Stimulated activated CD4-positive, alpha-beta T cell treated with anti-CD3 and anti-CD28 coated beads, Interleukin-2, amount 100 ng/mL, for 4 hours (primary cell): Measurements from ENCODE around the gene HEMGN.

Experiments
- DNase-seq: peaks from one replicate; pipeline ENCODE4 v3.0.0-alpha.2; 2020; ENCODE audit warnings: low read depth

HEMGN gene

GRCh38 chr9:97928986-97929604 lies 8.9 kb downstream of the HEMGN start:
- DNase-seq: no peak

GRCh38 chr9:97925497-97926334 lies 12.3 kb downstream of the HEMGN start:
- no peak for DNase-seq

GRCh38 chr9:97924386-97924785 lies 13.6 kb downstream of the HEMGN start:
- no peak for DNase-seq

- DNase-seq: peak; percentile 61
Observed at GRCh38 chr9:97923529-97924108, 14.4 kb downstream of the HEMGN start.

GRCh38 chr9:97921959-97922724 lies 15.8 kb downstream of the HEMGN start, which contains the start of gene TRMO:
TSS of gene TRMO (minus strand) at chr9:97922500. CDS start at chr9:97922493, 7 bp downstream.
- peak; percentile 97 for DNase-seq

- no peak for DNase-seq
Observed at GRCh38 chr9:97919217-97919813, 18.7 kb downstream of the HEMGN start.

DNA sequence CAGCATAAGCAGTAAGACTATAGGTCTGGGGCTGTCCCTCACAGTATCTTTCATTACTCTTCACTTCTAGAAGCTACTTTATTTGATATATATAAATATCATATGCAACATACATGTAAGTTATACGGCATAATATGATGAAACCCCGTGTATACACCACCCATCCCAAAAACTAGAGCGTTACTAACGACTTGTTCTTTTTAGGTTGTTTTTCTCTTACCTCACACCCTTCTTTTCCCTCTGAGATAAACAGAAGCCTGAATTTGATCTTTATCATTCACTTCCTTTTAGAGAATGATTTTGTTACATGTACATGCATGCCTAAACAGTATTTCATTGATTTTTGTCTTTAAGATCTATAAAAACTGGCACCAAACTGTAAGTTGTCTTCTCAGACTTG lies 19.4 kb downstream of the HEMGN start:
- no peak for DNase-seq

- no peak for DNase-seq
Observed at GRCh38 chr9:97911970-97912369, 26.0 kb downstream of the HEMGN start.

GRCh38 chr9:97911528-97911927 lies 26.4 kb downstream of the HEMGN start:
- no peak for DNase-seq

DNA sequence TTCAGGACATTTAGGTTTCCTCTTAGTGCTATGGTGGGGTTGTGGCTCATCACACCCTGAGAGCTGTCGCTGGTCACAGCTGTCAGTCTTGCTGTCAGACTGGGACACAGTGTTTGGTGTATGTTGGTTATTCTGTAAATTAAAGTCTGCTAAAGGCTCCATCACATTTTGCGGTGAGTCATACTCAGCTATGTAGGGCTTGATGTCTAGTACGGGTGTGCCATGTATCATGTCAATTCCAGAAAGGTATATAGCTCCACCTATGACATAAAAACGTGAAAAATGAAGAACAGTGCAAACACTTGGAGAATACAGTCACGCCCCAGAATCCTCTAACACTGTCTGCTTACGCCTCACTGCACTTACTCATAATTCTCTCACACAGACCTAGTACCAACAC lies 27.6 kb downstream of the HEMGN start:
- DNase-seq: no peak

DNA sequence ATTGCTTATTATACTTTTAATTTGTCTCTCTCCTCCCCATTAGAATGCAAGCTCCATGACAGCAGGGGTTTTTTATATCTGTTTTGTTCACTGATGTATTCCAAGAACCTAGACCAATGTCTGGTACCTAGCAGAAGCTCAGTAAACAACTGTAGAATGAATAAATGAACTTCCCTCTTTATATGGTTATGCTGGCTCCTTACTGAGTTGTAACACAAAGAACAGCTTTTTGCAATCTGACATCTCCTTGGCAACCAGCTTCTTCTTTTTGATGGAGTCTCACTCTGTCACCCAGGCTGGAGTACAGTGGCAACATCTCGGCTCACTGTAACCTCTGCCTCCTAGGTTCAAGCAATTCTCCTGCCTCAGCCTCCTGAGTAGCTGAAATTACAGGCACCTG lies 29.3 kb downstream of the HEMGN start:
- no peak for DNase-seq

GRCh38 chr9:97907632-97908031 lies 30.3 kb downstream of the HEMGN start:
- no peak for DNase-seq

GRCh38 chr9:97907046-97907445 lies 30.9 kb downstream of the HEMGN start:
- DNase-seq: no peak

DNA sequence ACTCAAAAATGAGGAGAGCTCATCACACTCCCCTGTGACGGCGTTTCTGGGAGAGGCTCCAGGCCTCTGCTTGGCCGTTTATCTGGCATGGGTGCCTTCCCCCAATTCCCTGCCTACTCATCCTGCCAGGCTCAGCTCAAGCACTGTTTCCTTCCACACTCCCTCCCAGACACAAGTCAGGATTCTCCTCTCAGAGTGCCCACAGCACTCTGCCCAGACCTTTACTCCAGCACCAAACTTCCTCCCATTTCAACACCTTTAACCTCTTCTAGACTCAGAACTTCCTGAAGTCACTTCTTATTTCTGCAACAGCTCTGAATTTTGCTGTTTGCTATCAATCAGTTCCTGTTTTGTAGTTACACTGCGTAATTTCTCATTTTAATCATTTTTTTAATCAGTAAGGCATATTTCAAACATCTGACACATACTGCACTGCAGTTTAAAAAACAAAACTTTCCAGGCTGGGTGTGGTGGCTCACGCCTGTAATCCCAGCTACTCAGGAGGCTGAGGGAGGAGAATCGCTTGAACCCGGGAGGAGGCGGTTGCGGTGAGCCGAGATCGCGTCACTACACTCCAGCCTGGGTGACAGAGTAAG lies 31.6 kb downstream of the HEMGN start:
- DNase-seq: peak; percentile 41

DNA sequence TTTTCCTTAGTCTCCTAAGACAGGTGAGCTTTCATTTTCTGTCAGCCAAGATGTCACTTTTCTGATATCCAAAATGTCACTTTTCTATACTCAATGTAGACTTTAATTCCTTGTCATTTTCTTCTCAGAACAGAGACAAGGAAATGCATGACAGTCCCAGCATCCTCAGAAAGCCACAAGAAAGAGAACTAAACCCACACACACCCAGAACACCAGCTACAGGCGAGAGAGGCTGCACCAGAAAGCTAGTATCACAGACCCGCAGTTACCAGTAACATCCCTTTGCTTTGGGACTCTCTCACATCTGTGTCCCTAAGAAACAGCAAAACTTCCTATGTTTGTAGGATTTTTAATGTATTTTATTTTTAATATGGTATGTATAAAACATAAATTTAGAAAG lies 32.7 kb downstream of the HEMGN start:
- peak; percentile 45 for DNase-seq

DNA sequence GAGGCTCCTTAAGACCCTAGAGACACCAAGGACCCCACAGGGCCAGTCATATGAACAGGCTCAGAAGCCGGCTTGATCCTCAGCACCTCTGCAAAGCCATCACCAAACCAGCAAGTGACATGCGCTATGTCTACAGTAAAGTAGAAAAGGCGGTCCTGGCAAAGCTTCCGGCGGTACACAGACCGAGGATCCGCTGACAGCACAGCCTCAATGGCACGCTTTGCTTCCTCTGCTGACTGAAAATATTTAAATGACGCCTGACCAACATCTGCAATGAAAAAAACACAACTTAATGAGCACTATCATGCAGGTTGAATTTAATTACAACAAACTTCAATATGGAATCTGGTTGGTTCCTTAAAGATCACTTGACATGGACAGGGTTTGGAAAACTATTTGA lies 33.2 kb downstream of the HEMGN start:
- no peak for DNase-seq

DNA sequence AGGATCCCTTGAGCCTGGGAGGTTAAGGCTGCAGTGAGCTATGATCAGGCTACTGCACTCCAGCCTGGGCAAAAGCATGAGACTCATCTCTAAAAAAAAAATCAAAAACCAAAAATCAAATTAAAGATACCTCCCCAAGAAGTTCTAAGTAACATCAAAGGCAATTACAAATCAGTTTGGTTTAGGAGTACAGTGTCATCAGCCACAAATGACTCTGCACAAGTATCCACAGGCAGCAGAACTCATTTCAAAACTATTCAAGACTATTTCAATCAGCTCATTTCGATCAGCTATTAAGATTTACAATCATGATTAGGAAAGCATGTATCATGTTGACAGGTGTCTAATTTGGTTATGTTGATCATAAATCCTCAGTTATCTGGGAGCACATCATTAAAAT lies 34.8 kb downstream of the HEMGN start:
- no peak for DNase-seq

DNA sequence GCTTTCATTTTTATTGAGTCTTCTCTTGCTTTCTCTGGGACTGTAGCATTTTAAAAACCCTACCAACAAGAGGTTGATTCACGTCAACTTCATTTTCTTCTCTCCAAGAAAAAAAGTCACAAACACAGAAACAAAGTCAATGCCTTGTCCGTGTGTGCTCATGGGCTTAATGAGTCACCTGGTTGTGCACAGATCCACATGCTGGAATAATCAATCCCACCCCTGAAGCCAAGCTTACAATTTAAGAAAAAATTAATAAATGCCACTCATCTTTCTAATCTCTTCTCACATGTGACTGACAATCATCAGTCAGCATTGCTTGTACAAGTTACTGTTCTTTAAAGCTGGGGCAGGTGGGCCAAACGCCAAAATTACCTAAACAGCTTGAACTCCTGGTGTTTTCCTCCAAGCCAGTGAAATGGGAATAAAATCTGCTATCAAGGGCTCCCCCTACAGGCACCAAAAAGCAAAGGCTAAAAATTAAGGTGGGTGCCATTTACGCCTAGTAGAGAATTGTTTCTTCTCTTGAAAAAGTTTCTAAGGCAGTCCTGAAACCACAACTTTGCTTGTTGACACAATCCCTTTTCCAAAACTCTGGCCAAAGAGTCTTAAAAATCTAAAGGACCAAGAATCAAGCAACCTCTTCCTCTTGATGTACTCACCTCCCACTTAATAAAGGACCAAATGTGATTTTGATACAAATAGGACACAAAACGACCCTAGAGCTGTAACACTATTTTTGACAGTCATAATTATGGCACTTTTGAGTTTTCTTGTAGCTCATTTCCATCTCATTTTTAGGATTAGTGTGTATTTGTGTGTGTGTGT lies 37.0 kb downstream of the HEMGN start:
- no peak for DNase-seq

DNA sequence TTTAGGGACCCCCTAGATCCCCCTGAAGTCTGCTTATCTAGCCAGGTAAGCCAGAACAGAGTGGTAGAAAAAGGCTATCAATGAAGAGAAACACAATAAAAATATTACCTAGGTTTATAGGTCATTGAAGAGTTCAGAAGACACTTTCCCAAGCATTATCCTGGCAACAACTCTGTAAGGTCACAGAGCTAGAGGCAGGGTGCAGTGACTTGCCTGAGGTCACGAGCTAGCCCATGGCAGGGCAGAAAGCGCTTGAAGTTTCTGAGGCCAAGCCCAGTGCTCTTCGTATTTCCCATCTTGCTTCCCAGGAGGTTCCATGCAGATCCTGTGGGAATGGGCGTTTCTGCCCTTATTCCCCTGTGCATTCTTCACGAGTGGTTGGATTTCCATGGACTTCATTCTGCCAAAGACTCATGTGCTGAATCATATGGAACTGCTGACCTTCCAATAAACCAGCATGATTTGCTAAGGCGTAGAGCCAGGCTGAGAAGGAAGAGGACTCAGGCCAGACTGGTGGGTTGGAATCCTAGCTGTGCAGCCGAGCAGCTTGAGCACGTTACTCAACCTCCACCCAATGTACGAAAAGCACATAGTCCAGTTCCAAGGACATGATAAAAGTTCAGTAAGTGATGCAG lies 37.8 kb downstream of the HEMGN start:
- no peak for DNase-seq

DNA sequence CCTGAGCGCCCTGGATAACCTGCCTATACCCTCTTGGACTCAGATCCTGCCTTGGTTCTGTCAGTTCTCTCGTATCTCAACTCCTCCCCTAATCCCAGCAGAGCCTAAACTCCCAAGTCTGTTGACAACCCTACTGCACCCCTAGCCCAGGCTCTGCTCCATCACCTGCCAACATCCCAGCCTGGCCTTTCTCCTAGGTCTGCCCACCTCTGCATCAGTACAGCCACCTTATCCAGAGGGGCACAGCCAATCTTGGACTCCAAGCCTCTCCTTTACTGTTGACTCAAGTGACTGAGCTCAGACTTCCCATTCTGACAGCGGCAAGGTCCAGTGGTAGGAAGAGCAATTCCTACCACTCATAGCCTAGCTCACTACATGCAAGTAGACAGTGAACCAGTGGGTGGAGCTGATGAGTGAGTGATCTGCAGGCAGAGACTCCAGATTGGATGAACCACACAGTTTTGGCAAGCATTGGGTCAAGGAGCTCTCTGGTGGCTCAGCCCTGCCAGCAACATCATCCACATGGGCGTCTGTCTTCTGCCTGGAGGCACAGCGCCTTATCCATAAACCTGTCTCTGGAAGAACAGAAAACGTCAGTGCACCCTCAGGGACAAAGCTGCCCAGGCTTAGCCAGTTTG lies 42.2 kb downstream of the HEMGN start:
- DNase-seq: no peak
